ENCODE results near the gene AGGF1.

DNA sequence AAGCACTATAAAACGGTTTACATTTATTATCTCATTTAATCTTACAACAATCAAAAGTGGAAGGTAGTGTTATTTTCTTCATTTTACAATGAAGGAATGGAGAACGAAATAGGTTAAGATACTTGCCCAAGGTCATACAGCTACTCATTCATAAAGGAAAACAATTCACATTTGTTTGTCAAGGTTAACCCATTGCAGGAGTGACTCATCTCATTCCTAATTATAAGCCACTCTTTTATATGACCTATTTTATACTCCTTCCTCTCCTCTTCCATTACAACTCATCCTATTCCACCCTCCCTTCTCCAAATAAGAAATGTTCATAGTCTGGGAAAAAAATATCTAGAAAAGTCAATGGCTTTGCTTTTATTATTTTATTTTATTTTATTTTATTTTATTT lies 47.8 kb upstream of the AGGF1 start:
- TF ChIP-seq, protein P1, sequence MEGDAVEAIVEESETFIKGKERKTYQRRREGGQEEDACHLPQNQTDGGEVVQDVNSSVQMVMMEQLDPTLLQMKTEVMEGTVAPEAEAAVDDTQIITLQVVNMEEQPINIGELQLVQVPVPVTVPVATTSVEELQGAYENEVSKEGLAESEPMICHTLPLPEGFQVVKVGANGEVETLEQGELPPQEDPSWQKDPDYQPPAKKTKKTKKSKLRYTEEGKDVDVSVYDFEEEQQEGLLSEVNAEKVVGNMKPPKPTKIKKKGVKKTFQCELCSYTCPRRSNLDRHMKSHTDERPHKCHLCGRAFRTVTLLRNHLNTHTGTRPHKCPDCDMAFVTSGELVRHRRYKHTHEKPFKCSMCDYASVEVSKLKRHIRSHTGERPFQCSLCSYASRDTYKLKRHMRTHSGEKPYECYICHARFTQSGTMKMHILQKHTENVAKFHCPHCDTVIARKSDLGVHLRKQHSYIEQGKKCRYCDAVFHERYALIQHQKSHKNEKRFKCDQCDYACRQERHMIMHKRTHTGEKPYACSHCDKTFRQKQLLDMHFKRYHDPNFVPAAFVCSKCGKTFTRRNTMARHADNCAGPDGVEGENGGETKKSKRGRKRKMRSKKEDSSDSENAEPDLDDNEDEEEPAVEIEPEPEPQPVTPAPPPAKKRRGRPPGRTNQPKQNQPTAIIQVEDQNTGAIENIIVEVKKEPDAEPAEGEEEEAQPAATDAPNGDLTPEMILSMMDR (IDR thresholded peaks at IDR 0.05), result no peak
- no peak for TF ChIP-seq POLR2AphosphoS5 (IDR thresholded peaks at IDR 0.05)
- TF ChIP-seq EP300 (IDR thresholded peaks at IDR 0.05), result no peak

Data from suprapubic skin (tissue), 4 donors.